ENCODE results near the gene DIO1.

DIO1 gene

DNA sequence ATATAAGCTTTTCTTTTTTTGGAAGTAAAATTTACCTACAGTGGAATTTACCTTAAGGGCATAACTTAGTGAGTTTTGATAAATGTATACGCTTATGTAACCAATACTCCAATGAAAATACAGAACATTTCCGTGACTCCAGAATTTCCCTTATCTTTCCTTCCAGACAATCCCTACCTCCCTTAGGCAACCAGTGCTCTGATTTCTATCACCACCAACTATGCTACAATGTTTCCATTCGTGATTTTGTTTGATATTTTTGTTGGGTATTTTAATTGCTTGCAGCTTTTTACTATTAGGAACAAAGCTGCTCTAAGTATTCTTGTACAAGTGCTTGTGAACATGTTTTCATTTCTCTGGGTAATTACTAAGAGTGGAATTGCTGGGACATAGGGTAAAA is 36.9 kb downstream of the DIO1 start:
- H3K36me3 ChIP-seq (ENCODE audit: control insufficient read depth, insufficient read depth, low read length) = peaks cover 2% of the 10 kb centered on the region
- H3K9ac ChIP-seq (ENCODE audit: low read length) = no peak overlapping the region
- no peak overlapping the region for H3K4me3 ChIP-seq (ENCODE audit: low read length)
- H3K4me1 ChIP-seq (ENCODE audit: control insufficient read depth, insufficient read depth, low read length) = no peaks in the 10 kb centered on the region
- H3K27ac ChIP-seq (ENCODE audit: low read depth, low read length) = no peak overlapping the region
- H3K27me3 ChIP-seq (ENCODE audit: control insufficient read depth, insufficient read depth, low read length) = no peaks in the 10 kb centered on the region

DNA sequence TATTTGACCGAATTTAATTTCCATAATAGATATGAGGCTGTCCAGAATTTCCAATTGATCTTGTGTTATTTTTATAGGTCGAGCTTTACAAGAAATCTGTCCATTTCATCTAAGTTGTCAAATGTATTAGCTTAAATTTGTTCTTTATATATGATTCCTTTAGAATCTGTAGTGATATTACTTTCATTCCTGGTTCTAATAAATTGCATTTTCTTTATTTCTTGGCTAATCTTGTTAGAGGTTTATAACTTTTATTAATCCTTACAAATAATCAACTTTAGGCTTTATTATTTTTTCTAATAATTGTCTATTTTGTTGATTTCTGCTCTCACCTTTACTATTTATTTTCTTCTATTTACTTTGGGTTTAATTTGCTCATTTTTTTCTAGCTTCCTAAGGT is 37.5 kb downstream of the DIO1 start:
- no peak overlapping the region for H3K27ac ChIP-seq (ENCODE audit: low read depth, low read length)
- no peaks in the 10 kb centered on the region for H3K27me3 ChIP-seq (ENCODE audit: control insufficient read depth, insufficient read depth, low read length)
- H3K4me3 ChIP-seq (ENCODE audit: low read length) = no peak overlapping the region
- peaks cover 2% of the 10 kb centered on the region for H3K36me3 ChIP-seq (ENCODE audit: control insufficient read depth, insufficient read depth, low read length)
- no peaks in the 10 kb centered on the region for H3K4me1 ChIP-seq (ENCODE audit: control insufficient read depth, insufficient read depth, low read length)
- H3K9ac ChIP-seq (ENCODE audit: low read length) = no peak overlapping the region

- Histone ChIP-seq H3K27ac (ENCODE audit: low read depth, low read length) (no peak overlapping the region), H3K36me3 (ENCODE audit: control insufficient read depth, insufficient read depth, low read length) (peaks cover 2% of the 10 kb centered on the region), H3K27me3 (ENCODE audit: control insufficient read depth, insufficient read depth, low read length) (no peaks in the 10 kb centered on the region), H3K4me1 (ENCODE audit: control insufficient read depth, insufficient read depth, low read length) (no peaks in the 10 kb centered on the region), H3K4me3 (ENCODE audit: low read length) (no peak overlapping the region), H3K9ac (ENCODE audit: low read length) (no peak overlapping the region)
Observed at GRCh38 chr1:53934170-53934765, 40.3 kb downstream of the DIO1 start.

- no peak overlapping the region for H3K9ac ChIP-seq (ENCODE audit: low read length)
- no peaks in the 10 kb centered on the region for H3K4me1 ChIP-seq (ENCODE audit: control insufficient read depth, insufficient read depth, low read length)
- no peak overlapping the region for H3K27ac ChIP-seq (ENCODE audit: low read depth, low read length)
Observed at GRCh38 chr1:53936430-53936829, 42.4 kb downstream of the DIO1 start.

DNA sequence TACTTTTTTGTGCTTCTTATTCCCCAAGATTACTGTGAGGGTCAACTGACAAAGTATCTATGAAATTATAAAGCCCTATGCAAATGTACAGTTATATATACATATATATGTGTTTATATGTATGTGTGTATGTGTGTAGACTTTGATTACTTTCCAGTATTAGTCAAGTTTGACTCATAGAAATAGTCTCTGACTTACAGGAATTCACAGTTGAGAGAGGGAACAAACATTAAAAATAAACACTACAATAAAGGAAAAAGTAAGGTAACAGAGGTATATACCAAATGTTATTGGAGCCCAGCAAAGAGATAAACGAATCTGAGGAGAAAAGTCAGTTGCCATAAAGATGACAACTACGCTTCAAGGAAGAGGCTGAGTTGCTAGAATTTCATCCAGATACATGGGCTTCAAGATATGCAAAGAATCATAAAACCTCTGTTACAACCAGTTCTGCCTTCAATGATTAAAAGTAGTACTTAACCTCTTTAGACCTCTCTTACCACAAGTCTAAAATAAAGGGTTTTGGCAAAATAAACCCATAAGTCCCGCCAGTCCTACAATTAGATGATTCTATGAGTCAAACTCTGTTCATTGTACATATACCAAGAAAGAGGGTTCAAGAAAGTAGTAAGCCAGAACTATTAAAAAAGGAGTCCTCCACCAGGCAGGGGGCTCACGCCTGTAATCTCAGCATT is 44.3 kb downstream of the DIO1 start:
- Histone ChIP-seq H3K27ac (ENCODE audit: low read depth, low read length) (no peak overlapping the region), H3K9ac (ENCODE audit: low read length) (no peak overlapping the region), H3K27me3 (ENCODE audit: control insufficient read depth, insufficient read depth, low read length) (no peaks in the 10 kb centered on the region), H3K4me3 (ENCODE audit: low read length) (no peak overlapping the region), H3K4me1 (ENCODE audit: control insufficient read depth, insufficient read depth, low read length) (no peaks in the 10 kb centered on the region), H3K36me3 (ENCODE audit: control insufficient read depth, insufficient read depth, low read length) (no peaks in the 10 kb centered on the region)

More at GRCh38 chr1:53936430-53936829, 42.4 kb downstream of the DIO1 start:
- Histone ChIP-seq H3K36me3 (ENCODE audit: control insufficient read depth, insufficient read depth, low read length) (peaks cover 2% of the 10 kb centered on the region), H3K4me3 (ENCODE audit: low read length) (no peak overlapping the region), H3K27me3 (ENCODE audit: control insufficient read depth, insufficient read depth, low read length) (no peaks in the 10 kb centered on the region)

DNA sequence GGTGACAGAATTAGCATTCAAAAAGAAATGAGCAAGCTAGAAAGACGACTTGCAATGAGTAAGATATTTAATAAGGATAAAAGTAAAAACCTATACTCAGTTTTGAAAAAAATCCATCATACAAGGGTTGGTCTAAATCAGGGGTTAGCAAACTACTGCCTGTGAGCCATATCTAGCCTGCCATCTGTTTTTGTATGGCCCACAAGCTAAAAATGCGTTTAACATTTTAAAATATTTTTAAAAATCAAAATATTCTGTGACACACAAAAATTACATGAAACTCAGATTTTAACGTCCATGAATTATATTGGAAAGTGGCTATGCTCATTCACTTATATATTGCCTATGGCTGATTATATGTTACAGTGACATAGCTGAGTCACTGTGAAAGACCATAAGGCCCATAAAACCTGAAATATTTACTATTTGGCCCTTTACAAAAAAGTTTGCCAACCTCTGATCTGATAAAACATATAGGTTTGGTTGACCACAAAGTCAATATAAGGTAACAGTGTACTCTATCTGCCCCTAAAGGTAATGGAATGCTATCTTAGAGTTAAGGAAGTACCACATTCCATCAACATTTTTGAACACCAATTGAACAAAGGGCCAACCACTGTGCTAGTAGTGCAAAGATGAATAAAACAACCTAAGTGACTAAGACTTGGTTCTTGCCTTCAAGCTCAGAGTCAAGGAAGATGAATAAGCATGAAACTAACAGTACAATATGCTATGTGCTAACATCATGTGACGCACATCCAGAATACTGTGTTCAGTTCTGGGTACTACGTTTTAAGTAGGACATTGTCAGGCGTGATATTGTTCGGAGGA is 48.4 kb downstream of the DIO1 start:
- Histone ChIP-seq H3K4me3 (ENCODE audit: low read length) (no peak overlapping the region), H3K27ac (ENCODE audit: low read depth, low read length) (no peak overlapping the region), H3K27me3 (ENCODE audit: control insufficient read depth, insufficient read depth, low read length) (no peaks in the 10 kb centered on the region), H3K36me3 (ENCODE audit: control insufficient read depth, insufficient read depth, low read length) (no peaks in the 10 kb centered on the region), H3K9ac (ENCODE audit: low read length) (no peak overlapping the region), H3K4me1 (ENCODE audit: control insufficient read depth, insufficient read depth, low read length) (peaks cover 11% of the 10 kb centered on the region)

DNA sequence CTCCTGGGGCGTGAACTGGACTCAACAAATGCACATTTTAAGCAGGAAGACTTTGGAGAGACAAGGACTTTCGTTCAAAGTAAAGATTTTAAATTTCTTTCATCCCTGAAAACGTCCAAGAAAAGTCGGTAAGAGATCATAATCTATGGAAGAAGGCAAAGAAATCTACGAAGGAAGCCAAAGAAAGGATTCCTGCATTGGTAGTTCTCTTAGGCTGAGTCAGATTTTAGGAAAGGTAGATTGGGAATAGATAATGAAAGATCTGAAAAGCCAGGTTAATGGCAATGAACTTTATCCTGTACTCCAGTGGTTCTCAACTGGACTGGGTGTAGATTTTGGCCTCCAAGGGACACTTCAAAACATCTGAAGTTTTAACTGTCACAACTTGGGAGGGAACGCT is 49.1 kb downstream of the DIO1 start:
- Histone ChIP-seq H3K4me1 (ENCODE audit: control insufficient read depth, insufficient read depth, low read length) (peaks cover 11% of the 10 kb centered on the region), H3K27me3 (ENCODE audit: control insufficient read depth, insufficient read depth, low read length) (no peaks in the 10 kb centered on the region), H3K4me3 (ENCODE audit: low read length) (no peak overlapping the region), H3K36me3 (ENCODE audit: control insufficient read depth, insufficient read depth, low read length) (no peaks in the 10 kb centered on the region), H3K27ac (ENCODE audit: low read depth, low read length) (no peak overlapping the region), H3K9ac (ENCODE audit: low read length) (no peak overlapping the region)

GRCh38 chr1:53943490-53944043 is 49.6 kb downstream of the DIO1 start:
- H3K4me1 ChIP-seq (ENCODE audit: control insufficient read depth, insufficient read depth, low read length) = peaks cover 11% of the 10 kb centered on the region
- H3K36me3 ChIP-seq (ENCODE audit: control insufficient read depth, insufficient read depth, low read length) = no peaks in the 10 kb centered on the region
- H3K4me3 ChIP-seq (ENCODE audit: low read length) = no peak overlapping the region
- H3K27ac ChIP-seq (ENCODE audit: low read depth, low read length) = no peak overlapping the region
- H3K9ac ChIP-seq (ENCODE audit: low read length) = no peak overlapping the region
- no peaks in the 10 kb centered on the region for H3K27me3 ChIP-seq (ENCODE audit: control insufficient read depth, insufficient read depth, low read length)

- Histone ChIP-seq H3K4me3 (ENCODE audit: low read length) (peak overlapping the region; percentile 90), H3K36me3 (ENCODE audit: control insufficient read depth, insufficient read depth, low read length) (no peaks in the 10 kb centered on the region), H3K4me1 (ENCODE audit: control insufficient read depth, insufficient read depth, low read length) (peaks cover 11% of the 10 kb centered on the region), H3K27me3 (ENCODE audit: control insufficient read depth, insufficient read depth, low read length) (no peaks in the 10 kb centered on the region), H3K9ac (ENCODE audit: low read length) (peak overlapping the region; percentile 49), H3K27ac (ENCODE audit: low read depth, low read length) (peak overlapping the region; percentile 92)
Observed at GRCh38 chr1:53944469-53945182, 50.6 kb downstream of the DIO1 start.

GRCh38 chr1:53945183-53945432 is 51.1 kb downstream of the DIO1 start:
- Histone ChIP-seq H3K27ac (ENCODE audit: low read depth, low read length) (peak overlapping the region; percentile 92), H3K27me3 (ENCODE audit: control insufficient read depth, insufficient read depth, low read length) (no peaks in the 10 kb centered on the region), H3K9ac (ENCODE audit: low read length) (peak overlapping the region; percentile 49), H3K4me3 (ENCODE audit: low read length) (peak overlapping the region; percentile 90), H3K4me1 (ENCODE audit: control insufficient read depth, insufficient read depth, low read length) (peaks cover 11% of the 10 kb centered on the region), H3K36me3 (ENCODE audit: control insufficient read depth, insufficient read depth, low read length) (no peaks in the 10 kb centered on the region)

- peak within 1 kb of the TSS; percentile 49 for H3K9ac ChIP-seq (ENCODE audit: low read length)
- H3K27ac ChIP-seq (ENCODE audit: low read depth, low read length) = peak within 1 kb of the TSS; percentile 92
- peak within 1 kb of the TSS; percentile 90 for H3K4me3 ChIP-seq (ENCODE audit: low read length)
- H3K27me3 ChIP-seq (ENCODE audit: control insufficient read depth, insufficient read depth, low read length) = no peaks in the 10 kb centered on the region
- H3K4me1 ChIP-seq (ENCODE audit: control insufficient read depth, insufficient read depth, low read length) = peaks cover 11% of the 10 kb centered on the region
- no peaks in the 10 kb centered on the region for H3K36me3 ChIP-seq (ENCODE audit: control insufficient read depth, insufficient read depth, low read length)
Observed at GRCh38 chr1:53945433-53946251, 51.7 kb downstream of the DIO1 start, which contains the start of gene IFT25. IFT25 (minus strand) TSS chr1:53945699; CDS start chr1:53940082, 5,617 bp downstream.

Data from rectal smooth muscle tissue (tissue), 1 donor.